Progenitor cell of endocrine pancreas (in vitro differentiated cells): ENCODE measurements around the gene APH1A. TPM values are rescaled to one million over a fixed set of nuclear protein-coding genes. Genes with fewer than 3 reads are reported as not detected.

Experiments used
- DNase-seq: peaks from one replicate; pipeline ENCODE4 v3.0.0; 2021; ENCODE audit warnings: low spot score; ENCODE audit not compliant: unreplicated experiment
- H3K27ac Mint-ChIP-seq: 2 replicates; pipeline ENCODE4 v1.8.0; 2021; ENCODE audit warnings: mild to moderate bottlenecking, moderate library complexity, mixed read lengths
- H3K27me3 Mint-ChIP-seq: 2 replicates; pipeline ENCODE4 v1.8.0; 2021; ENCODE audit warnings: mixed read lengths
- H3K36me3 Mint-ChIP-seq: 2 replicates; pipeline ENCODE4 v1.8.0; 2022; ENCODE audit warnings: mixed read lengths; ENCODE audit not compliant: insufficient read depth
- H3K4me1 Mint-ChIP-seq: 2 replicates; pipeline ENCODE4 v1.8.0; 2021; ENCODE audit warnings: low read depth, mixed read lengths
- H3K4me3 Mint-ChIP-seq: 2 replicates; pipeline ENCODE4 v1.8.0; 2021; ENCODE audit warnings: low read depth, mild to moderate bottlenecking, moderate library complexity, mixed read lengths
- H3K9me3 Mint-ChIP-seq: 2 replicates; pipeline ENCODE4 v1.8.0; 2021; ENCODE audit warnings: low read depth, mixed read lengths
- CTCF ChIP-seq: fragments of 200-600 bp; sonication (generic); IDR thresholded peaks from one replicate; pipeline ENCODE4 v1.5.0; 2021; ENCODE audit warnings: antibody characterized with exemption, mild to moderate bottlenecking; ENCODE audit not compliant: unreplicated experiment
- total RNA-seq: library from RNA; stranded (reverse); gene quantifications from 2 replicates; pipeline ENCODE4 v1.2.1, GENCODE V29; 2021

Gene APH1A
- total RNA-seq, 1 donor from 2014 or later = 129 TPM

DNA sequence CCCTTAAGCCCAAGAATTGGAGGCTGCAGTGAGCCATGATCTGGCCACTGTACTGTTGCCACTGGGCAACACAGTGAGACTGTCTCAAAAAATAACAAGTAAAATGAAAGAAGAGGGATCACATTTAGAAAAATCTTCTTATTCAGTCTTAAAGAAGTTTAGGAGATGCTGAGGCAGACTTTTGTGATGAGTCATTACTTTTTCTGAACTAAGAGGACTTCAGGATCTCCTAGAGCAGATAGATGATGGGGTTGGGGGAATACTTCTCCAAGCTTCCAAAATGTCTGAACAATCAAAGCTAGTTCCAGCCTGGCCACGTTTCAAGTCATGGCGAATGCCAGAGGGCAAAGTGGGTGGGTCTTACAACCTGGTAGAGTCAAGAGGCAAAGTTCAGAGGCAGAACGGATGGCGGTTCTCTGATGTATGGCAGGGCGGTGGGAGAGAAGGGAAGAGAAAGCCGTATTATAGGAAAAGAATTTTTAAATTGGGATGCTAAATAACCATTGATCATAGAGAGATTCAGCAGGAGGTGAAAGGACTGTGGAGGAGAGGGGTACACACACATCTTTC lies 11.4 kb upstream of the APH1A start:
- no peak for DNase-seq
- H3K27ac Mint-ChIP-seq = no peak overlapping the region

GRCh38 chr1:150273311-150273710 lies 4.5 kb upstream of the APH1A start:
- H3K36me3 Mint-ChIP-seq = no peaks in the 10 kb centered on the region
- peaks cover 12% of the 10 kb centered on the region for H3K4me1 Mint-ChIP-seq
- no peak overlapping the region for H3K4me3 Mint-ChIP-seq
- H3K27me3 Mint-ChIP-seq = no peaks in the 10 kb centered on the region
- H3K9me3 Mint-ChIP-seq = no peaks in the 10 kb centered on the region
- no peak for DNase-seq
- H3K27ac Mint-ChIP-seq = no peak overlapping the region
- TF ChIP-seq CTCF = no peak

More for the DNA sequence above, 11.4 kb upstream of the APH1A start:
- Mint-ChIP-seq H3K4me3 (no peak overlapping the region), H3K27me3 (peaks cover 41% of the 10 kb centered on the region), H3K36me3 (no peaks in the 10 kb centered on the region), H3K9me3 (peaks cover 3% of the 10 kb centered on the region), H3K4me1 (peaks cover 8% of the 10 kb centered on the region)
- no peak for TF ChIP-seq CTCF

DNA sequence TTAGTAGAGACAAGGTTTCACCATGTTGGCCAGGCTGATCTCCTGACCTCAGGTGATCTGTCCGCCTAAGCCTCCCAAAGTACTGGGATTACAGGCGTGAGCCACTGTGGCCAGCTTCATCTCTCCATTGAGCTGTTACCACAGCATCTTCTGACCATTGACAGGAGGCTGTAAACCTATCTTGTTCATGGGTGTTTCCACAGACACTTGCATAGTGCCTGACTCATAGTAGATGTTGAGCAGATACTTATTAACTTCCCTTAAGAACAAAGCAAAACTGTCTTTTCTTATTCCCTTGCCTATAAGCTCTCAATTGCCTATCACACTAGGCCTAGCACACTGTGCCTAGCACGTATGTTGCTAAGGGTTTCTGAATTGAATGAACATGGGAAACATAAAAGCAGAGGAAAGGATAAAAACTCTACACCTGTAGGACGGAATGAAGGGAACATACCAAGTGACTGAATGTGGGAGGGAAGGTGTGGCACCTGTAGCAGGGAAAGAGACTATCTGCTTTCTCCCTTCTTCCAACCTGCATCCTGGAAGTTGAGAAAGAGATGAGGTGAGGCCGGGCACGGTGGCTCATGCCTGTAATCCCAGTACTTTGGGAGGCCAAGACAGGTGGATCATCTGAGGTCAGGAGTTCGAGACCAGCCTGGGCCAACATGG lies 2.6 kb upstream of the APH1A start:
- DNase-seq = no peak
- Mint-ChIP-seq H3K36me3 (peaks cover 2% of the 10 kb centered on the region), H3K4me1 (peaks cover 26% of the 10 kb centered on the region), H3K4me3 (no peak overlapping the region), H3K27me3 (no peaks in the 10 kb centered on the region), H3K9me3 (no peaks in the 10 kb centered on the region), H3K27ac (peak overlapping the region; percentile 76)
- no peak for TF ChIP-seq CTCF

- H3K9me3 Mint-ChIP-seq = no peaks in the 10 kb centered on the region
- peak overlapping the region; percentile 99 for H3K4me3 Mint-ChIP-seq
- peaks cover 26% of the 10 kb centered on the region for H3K4me1 Mint-ChIP-seq
- H3K27me3 Mint-ChIP-seq = no peaks in the 10 kb centered on the region
- H3K36me3 Mint-ChIP-seq = peaks cover 6% of the 10 kb centered on the region
- no peak for TF ChIP-seq CTCF
- H3K27ac Mint-ChIP-seq = peak overlapping the region; percentile 98
- no peak for DNase-seq
Observed at GRCh38 chr1:150269451-150269850, 635 bp upstream of the APH1A start.

- no peak for TF ChIP-seq CTCF
- Mint-ChIP-seq H3K4me3 (peak overlapping the region; percentile 99), H3K9me3 (no peaks in the 10 kb centered on the region), H3K27ac (peak overlapping the region; percentile 98), H3K36me3 (peaks cover 6% of the 10 kb centered on the region), H3K4me1 (peaks cover 26% of the 10 kb centered on the region), H3K27me3 (no peaks in the 10 kb centered on the region)
- DNase-seq = no peak
Observed at GRCh38 chr1:150268340-150268704, 494 bp downstream of the APH1A start.
